GM18907 (cell line): ENCODE measurements around the gene CNDP1.
"Not testable (repeated sequence)": the region's sequence is repeated elsewhere in the genome, so short reads cannot be mapped to it uniquely, and the experiment has no call there.

Experiments
- ATAC-seq: cut with Tn5 transposase; IDR thresholded peaks from one replicate; pipeline ENCODE4 v1.9.1; 2021; ENCODE audit warnings: mild to moderate bottlenecking, moderate library complexity; ENCODE audit not compliant: unreplicated experiment

Gene CNDP1

DNA sequence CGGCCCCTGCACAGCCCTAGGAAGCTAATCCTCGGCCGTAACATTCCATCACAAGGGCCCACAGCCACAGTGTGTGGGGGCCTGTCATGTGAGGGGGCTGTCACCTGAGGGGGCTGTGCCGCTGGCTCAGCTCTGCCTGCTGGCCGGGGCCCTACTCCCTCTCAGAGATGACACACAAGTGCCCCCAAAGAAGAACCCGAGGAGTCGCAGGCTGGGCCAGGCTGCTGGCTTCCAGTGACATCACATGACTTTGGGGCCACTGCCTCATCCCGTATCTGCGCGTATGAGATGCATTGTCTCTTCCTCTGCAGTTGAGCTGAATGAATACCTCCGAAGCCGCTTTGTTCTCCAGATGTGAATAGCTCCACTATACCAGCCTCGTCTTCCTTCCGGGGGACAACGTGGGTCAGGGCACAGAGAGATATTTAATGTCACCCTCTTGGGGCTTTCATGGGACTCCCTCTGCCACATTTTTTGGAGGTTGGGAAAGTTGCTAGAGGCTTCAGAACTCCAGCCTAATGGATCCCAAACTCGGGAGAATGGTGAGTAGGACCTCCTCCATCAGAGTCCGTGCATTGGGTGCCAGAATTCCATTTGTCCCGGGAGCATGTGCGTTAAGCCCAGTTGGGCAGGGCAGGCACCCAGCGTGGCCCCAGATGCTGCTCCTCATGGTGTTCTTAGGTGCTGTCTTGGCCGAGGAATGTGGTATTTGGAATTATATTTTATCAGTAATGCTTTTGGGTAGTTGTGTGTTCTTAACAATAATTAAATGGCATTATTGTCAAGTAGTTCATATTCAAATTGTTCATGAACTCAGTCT lies at the start of gene CNDP1:
Gene CNDP1, plus strand, starts transcription at position 351 of the 820 bp plus-strand sequence. Its CDS starts 168 bp downstream, at position 519.
- no peak for ATAC-seq

DNA sequence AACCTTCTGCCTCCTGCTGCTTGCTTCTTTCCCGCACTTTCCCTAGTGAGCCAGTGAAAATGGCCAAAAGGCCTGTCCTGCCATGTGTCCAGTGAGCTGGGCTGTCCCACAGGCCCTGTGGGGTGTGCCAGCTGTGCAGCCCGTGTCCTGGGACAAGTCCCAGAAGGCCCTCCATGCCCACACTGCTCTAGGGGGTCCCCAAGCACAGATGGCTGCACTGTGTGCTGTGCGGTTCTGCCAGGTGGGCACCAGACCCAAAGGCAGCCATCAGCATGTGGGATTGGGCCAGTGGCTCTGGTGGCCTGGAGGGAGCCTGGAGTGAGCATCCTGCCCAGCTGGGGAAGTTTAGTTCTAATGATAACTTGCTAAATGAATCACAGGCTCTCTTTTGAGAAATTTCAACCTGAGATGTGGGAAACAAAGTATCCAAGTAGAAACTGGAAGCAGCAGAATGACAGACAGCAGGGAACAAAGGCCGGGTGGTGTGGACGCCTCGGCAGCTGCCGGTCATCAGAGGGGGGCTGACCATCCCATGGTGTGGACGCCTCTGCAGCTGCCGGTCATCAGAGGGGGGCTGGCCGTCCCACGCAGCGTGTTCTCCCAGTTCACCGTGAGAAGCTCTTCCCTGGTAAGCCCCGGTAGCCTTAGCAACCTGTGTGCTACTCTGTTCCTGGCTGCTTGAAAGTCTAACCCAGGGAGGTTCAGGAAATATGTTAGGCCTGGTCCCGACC lies 48.0 kb upstream of the CNDP1 start:
- ATAC-seq: no peak

GRCh38 chr18:74488354-74488753 lies 45.9 kb upstream of the CNDP1 start:
- ATAC-seq: no peak

DNA sequence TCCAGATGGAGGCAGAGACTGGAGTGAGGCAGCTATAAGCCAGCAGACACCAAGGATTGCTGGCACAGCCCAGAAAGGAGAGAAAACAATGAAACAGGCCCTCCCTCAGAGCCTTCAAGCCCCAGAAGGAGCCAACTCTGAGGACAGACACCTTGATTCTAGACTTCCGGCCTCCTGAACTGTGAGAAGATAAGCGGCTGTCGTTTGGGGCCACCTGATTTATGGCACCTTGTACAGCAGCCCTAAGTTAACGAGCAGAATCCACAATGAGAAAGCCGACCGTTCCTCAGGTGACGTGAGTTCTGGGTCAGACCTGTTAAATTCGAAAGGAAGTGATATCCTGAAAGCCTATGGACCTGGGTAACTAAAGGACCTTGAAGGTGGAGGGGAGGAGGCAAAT lies 45.4 kb upstream of the CNDP1 start:
- no peak for ATAC-seq

GRCh38 chr18:74489676-74490075 lies 44.6 kb upstream of the CNDP1 start:
- ATAC-seq: no peak

DNA sequence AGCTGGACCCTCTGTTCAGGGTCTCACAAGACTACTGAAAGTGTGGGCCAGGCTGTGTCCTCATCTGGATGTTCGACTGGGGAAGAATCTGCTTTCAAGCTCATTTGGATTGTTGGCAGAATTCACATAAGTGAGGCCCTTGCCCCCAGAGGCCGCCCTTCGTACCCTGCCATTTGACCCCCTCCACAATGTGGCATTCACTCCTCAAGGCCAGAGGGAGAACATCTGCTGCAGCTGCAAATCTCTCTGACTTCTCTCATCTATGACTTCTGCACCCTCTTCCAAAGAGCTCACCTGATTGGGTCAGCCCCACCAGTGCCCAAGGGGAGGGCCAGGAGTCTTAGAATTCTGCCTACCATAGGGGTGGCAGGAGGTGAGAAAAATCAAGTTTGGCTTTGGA lies 42.0 kb upstream of the CNDP1 start:
- ATAC-seq: no peak

- peak; percentile 28 for ATAC-seq
Observed at GRCh38 chr18:74493689-74494088, 40.6 kb upstream of the CNDP1 start.

GRCh38 chr18:74494514-74494913 lies 39.8 kb upstream of the CNDP1 start:
- no peak for ATAC-seq

GRCh38 chr18:74495581-74496507 lies 38.5 kb upstream of the CNDP1 start, which contains the start of gene CNDP2:
Gene CNDP2, plus strand, starts transcription at chr18:74496363. Its CDS starts 3,611 bp downstream, at chr18:74499974.
- peak; percentile 80 for ATAC-seq

DNA sequence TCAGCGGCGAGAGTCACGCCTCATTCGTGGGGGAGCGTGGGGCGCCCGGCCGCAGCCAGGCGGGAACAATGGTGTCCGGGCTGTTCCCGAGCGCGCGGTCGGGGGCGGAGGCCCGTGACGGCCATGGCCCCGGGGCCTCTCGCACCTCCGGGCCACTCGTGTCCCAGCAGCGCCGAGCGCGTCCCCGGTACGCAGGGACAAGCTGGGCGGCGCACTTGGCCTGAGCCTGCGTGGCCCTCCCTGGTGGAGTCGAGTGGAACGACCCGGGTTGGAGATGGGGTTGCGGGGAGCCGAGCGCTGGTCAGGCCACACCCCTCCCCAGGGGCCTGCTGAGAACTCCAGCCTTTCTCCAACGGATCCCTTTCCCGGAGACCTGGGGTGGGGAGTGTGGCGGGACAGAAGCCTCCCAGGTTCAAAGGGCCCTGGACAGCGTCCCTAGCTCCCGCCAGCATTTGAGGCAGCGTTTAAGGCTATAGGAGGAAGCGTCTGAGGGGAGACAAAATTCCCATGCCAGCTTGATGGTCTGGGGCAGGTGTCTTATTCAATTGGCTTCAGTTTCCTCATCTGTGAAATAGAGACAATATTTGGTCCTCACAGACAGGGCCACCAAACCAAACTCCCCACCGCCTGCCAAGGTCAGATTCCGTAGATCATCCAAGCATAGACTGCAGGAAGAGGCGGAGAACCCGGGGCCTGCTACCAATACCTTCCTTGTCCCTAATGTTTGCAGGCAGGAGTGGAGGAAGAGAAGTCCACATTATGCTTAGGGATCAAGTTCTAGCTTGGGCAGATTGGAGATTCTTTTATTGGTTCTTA lies 37.6 kb upstream of the CNDP1 start:
- ATAC-seq: peak; percentile 30

GRCh38 chr18:74497324-74497676 lies 37.0 kb upstream of the CNDP1 start:
- ATAC-seq: no peak

DNA sequence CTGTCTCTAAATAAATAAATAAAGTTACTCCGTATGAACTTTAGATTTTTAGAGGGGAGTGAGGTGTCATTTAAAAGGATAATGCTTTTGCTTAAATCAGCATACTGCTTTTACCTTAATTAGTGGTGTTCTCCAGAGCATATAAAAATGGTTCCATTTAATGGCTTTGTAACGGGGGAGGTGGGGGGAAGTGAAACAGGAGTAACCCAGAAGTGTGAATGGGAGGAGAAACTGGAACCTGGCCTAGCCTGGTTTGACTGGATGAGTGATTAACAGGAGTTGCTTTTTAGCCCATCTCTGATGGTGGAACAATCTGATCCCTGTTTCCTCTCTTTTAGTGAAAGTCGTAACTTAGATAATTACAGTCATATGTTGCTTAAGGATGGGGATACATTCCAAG lies 36.5 kb upstream of the CNDP1 start:
- no peak for ATAC-seq

GRCh38 chr18:74498712-74499627 lies 35.3 kb upstream of the CNDP1 start:
- peak; percentile 46 for ATAC-seq

- ATAC-seq: peak; percentile 45
Observed at GRCh38 chr18:74499633-74500032, 34.7 kb upstream of the CNDP1 start.

GRCh38 chr18:74500372-74500771 lies 33.9 kb upstream of the CNDP1 start:
- ATAC-seq: no peak

DNA sequence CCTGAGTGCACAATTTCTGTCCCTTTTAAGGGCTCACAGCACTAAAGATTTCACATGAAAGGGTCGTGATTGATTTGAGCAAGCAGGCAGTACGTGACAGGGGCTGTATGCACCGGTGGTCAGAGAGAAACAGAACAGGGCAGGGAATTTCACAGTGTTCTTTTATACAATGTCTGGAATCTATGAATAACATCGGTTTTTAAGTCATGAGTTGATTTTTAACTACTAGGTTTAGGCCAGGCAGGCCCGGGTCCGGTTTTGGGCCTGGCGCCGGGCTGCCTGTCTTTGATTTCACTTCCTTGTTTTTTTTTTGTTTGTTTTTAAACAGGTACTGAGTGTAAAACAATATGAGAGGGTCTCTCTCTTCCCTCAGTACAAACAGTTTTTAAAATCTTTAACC lies 33.5 kb upstream of the CNDP1 start:
- not testable (repeated sequence) for ATAC-seq

- no peak for ATAC-seq
Observed at GRCh38 chr18:74501386-74501785, 32.9 kb upstream of the CNDP1 start.

DNA sequence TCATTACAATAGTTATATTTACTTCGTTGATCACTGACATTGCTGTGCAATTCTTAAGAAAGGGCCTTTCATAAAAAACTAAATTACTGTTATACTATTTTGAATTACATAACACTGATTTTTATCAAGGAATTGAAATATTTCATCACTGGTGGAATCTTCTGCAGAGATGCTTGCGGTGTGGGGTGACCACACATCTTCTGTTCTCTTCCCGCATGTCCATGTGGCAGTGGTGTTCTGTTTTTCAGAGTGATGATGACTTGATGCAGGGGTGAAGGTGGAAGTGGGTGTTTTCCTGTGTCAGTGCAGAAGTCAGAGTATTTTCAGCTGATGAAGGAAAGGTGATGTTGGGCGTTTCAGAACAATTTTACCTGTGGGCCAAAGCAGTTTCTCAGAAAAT lies 31.2 kb upstream of the CNDP1 start:
- no peak for ATAC-seq

DNA sequence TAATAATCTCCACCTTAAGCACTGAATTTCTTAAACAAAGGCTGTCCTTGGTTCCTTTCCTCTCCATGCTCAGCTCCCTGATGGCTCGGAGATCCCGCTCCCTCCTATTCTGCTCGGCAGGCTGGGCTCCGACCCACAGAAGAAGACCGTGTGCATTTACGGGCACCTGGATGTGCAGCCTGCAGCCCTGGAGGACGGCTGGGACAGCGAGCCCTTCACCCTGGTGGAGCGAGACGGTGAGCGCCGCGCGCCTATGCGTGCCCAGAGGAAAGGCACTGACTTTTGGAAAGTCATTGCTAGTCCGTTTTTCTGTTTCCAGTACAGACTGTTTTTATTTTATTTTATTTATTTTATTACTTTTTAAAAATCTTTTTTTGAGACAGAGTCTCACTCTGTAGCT lies 28.5 kb upstream of the CNDP1 start:
- ATAC-seq: no peak
